DOHH2 (cell line): Measurements from ENCODE around the gene CCDC6.

Experiments
- CTCF ChIP-seq: fragments of 200-600 bp; sonication (generic); IDR thresholded peaks from one replicate; pipeline ENCODE4 v1.5.1; 2014; ENCODE audit warnings: antibody characterized with exemption, mild to moderate bottlenecking, low read depth, low read length; ENCODE audit not compliant: poor library complexity, severe bottlenecking
- EZH2phosphoT487 ChIP-seq: fragments of 200-600 bp; sonication (generic); IDR thresholded peaks from 2 replicates; pipeline ENCODE4 v1.6.1; 2017; ENCODE audit warnings: borderline replicate concordance, mild to moderate bottlenecking, antibody characterized with exemption, low read length, moderate library complexity, mixed read lengths

GRCh38 chr10:59771162-59771807 is 135.1 kb downstream of the CCDC6 start:
- TF ChIP-seq CTCF (no peak), EZH2phosphoT487 (no peak)
